DOHH2 (cell line): ENCODE data around the gene ATP6V1G3.
"Not testable (repeated sequence)": the region's sequence is repeated elsewhere in the genome, so short reads cannot be mapped to it uniquely, and the experiment has no call there.

Experiments
- H3F3A ChIP-seq: fragments of 200-600 bp; sonication (generic), shearing (Covaris generic); 2 replicates; pipeline ENCODE4 v1.6.0; 2016; ENCODE audit warnings: antibody characterized with exemption, mild to moderate bottlenecking; ENCODE audit not compliant: control insufficient read depth, insufficient read depth
- H3K27ac ChIP-seq: fragments of 200-600 bp; sonication (generic); 2 replicates; pipeline ENCODE4 v1.5.1; 2014; ENCODE audit warnings: low read depth, mild to moderate bottlenecking, low read length, moderate library complexity
- H3K27me3 ChIP-seq: fragments of 200-600 bp; sonication (generic); 2 replicates; pipeline ENCODE4 v1.6.1; 2014; ENCODE audit warnings: mild to moderate bottlenecking, low read length, mixed read lengths; ENCODE audit not compliant: control insufficient read depth
- H3K36me3 ChIP-seq: fragments of 200-600 bp; sonication (generic); 2 replicates; pipeline ENCODE4 v1.6.1; 2014; ENCODE audit warnings: mild to moderate bottlenecking, low read length, moderate library complexity, mixed read lengths; ENCODE audit not compliant: control insufficient read depth
- H3K4me1 ChIP-seq: fragments of 200-600 bp; sonication (generic); 2 replicates; pipeline ENCODE4 v1.6.1; 2014; ENCODE audit warnings: mild to moderate bottlenecking, low read length, mixed read lengths; ENCODE audit not compliant: control insufficient read depth
- H3K4me2 ChIP-seq: fragments of 200-600 bp; sonication (generic); 2 replicates; pipeline ENCODE4 v1.6.0; 2014; ENCODE audit warnings: mild to moderate bottlenecking, low read length, moderate library complexity
- H3K4me3 ChIP-seq: fragments of 200-600 bp; sonication (generic); 2 replicates; pipeline ENCODE4 v1.5.1; 2014; ENCODE audit warnings: mild to moderate bottlenecking, low read length, mixed read lengths
- H3K79me2 ChIP-seq: fragments of 200-600 bp; sonication (generic); 2 replicates; pipeline ENCODE4 v1.6.1; 2014; ENCODE audit warnings: mild to moderate bottlenecking, low read length, mixed read lengths; ENCODE audit not compliant: control insufficient read depth
- H3K9me2 ChIP-seq: fragments of 200-600 bp; sonication (generic); replicated peaks from 2 replicates; pipeline ENCODE4 v1.6.1; 2014; ENCODE audit warnings: mild to moderate bottlenecking, low read length, mixed read lengths; ENCODE audit not compliant: control insufficient read depth
- H3K9me3 ChIP-seq: fragments of 200-600 bp; sonication (generic); 2 replicates; pipeline ENCODE4 v1.6.1; 2014; ENCODE audit warnings: antibody characterized with exemption, low read length, mixed read lengths; ENCODE audit not compliant: control insufficient read depth, insufficient read depth
- H4K20me1 ChIP-seq: fragments of 200-600 bp; sonication (generic); 2 replicates; pipeline ENCODE4 v1.6.0; 2014; ENCODE audit warnings: low read depth, mild to moderate bottlenecking, antibody characterized with exemption, low read length, moderate library complexity; ENCODE audit not compliant: control insufficient read depth, insufficient read depth
- EZH2phosphoT487 ChIP-seq: fragments of 200-600 bp; sonication (generic); IDR thresholded peaks from 2 replicates; pipeline ENCODE4 v1.6.1; 2017; ENCODE audit warnings: borderline replicate concordance, mild to moderate bottlenecking, antibody characterized with exemption, low read length, moderate library complexity, mixed read lengths
- TF ChIP-seq, protein P1 (sequence below): fragments of 200-600 bp; sonication (generic); IDR thresholded peaks from one replicate; pipeline ENCODE4 v1.5.1; 2014; ENCODE audit warnings: antibody characterized with exemption, mild to moderate bottlenecking, low read depth, low read length; ENCODE audit not compliant: poor library complexity, severe bottlenecking

ATP6V1G3 gene, protein sequence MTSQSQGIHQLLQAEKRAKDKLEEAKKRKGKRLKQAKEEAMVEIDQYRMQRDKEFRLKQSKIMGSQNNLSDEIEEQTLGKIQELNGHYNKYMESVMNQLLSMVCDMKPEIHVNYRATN

DNA sequence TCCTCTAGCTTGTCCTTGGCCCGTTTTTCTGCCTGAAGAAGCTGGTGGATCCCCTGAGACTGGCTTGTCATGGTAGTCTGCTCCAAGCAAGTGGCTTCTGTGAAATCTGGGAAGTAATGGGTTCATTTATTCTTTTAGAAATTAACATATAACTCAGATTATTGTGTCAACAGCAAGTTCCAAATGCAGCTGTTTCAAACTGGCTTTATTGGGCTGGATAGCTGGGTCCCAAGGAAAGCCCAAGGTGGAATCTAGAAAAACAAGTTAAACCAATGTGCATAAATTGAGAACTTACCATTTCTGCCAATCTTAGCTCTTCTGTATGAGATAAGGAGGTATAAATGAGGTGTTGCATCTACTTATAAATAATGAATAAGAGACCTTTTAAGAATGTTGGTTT lies at the start of gene ATP6V1G3:
ATP6V1G3 (minus strand) TSS at position 101 of the 400 bp plus-strand sequence; CDS start at position 71, 30 bp downstream.
- Histone ChIP-seq H3K4me3 (no peak within 1 kb of the TSS), H3K4me2 (peak within 1 kb of the TSS; percentile 39), H3K79me2 (no peaks in the 10 kb centered on the region), H3K27me3 (no peaks in the 10 kb centered on the region), H3F3A (peaks cover 14% of the 10 kb centered on the region), H3K27ac (no peak within 1 kb of the TSS), H4K20me1 (no peaks in the 10 kb centered on the region), H3K9me3 (peaks cover 5% of the 10 kb centered on the region; the same call in 1 of the 2 replicates), H3K9me2 (no peaks in the 10 kb centered on the region), H3K36me3 (no peaks in the 10 kb centered on the region), H3K4me1 (peaks cover 91% of the 10 kb centered on the region)
- no peak for TF ChIP-seq EZH2phosphoT487
- TF ChIP-seq, protein P1, sequence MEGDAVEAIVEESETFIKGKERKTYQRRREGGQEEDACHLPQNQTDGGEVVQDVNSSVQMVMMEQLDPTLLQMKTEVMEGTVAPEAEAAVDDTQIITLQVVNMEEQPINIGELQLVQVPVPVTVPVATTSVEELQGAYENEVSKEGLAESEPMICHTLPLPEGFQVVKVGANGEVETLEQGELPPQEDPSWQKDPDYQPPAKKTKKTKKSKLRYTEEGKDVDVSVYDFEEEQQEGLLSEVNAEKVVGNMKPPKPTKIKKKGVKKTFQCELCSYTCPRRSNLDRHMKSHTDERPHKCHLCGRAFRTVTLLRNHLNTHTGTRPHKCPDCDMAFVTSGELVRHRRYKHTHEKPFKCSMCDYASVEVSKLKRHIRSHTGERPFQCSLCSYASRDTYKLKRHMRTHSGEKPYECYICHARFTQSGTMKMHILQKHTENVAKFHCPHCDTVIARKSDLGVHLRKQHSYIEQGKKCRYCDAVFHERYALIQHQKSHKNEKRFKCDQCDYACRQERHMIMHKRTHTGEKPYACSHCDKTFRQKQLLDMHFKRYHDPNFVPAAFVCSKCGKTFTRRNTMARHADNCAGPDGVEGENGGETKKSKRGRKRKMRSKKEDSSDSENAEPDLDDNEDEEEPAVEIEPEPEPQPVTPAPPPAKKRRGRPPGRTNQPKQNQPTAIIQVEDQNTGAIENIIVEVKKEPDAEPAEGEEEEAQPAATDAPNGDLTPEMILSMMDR = no peak

DNA sequence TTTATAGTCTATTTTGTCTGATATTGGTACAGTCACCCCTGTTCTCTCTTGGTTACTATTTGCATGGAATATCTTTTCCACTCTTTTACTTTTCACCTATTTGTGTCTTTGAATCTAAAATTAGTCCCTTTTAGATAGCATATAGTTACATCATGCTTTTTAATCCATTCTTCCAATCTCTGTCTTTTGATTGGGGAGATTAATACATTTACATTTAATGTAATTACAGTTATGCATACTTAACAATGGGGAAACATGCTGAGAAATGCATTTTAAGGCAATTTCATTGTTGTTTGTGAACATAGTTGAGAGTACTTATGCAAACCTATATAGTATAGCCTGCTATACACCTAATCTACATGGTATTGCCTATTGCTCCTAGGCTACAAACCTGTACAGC lies 48.4 kb upstream of the ATP6V1G3 start:
- peaks cover 21% of the 10 kb centered on the region for H3K9me3 ChIP-seq
- H3K27ac ChIP-seq = no peak overlapping the region
- TF ChIP-seq, protein P1 = no peak
- TF ChIP-seq EZH2phosphoT487 = no peak
- H3K4me1 ChIP-seq = no peaks in the 10 kb centered on the region
- no peak overlapping the region for H3K4me3 ChIP-seq
- no peaks in the 10 kb centered on the region for H3K9me2 ChIP-seq
- H3K27me3 ChIP-seq = no peaks in the 10 kb centered on the region
- no peak overlapping the region for H3K4me2 ChIP-seq
- H3F3A ChIP-seq = no peaks in the 10 kb centered on the region
- no peaks in the 10 kb centered on the region for H3K79me2 ChIP-seq
- H4K20me1 ChIP-seq = no peaks in the 10 kb centered on the region
- peaks cover 4% of the 10 kb centered on the region for H3K36me3 ChIP-seq

DNA sequence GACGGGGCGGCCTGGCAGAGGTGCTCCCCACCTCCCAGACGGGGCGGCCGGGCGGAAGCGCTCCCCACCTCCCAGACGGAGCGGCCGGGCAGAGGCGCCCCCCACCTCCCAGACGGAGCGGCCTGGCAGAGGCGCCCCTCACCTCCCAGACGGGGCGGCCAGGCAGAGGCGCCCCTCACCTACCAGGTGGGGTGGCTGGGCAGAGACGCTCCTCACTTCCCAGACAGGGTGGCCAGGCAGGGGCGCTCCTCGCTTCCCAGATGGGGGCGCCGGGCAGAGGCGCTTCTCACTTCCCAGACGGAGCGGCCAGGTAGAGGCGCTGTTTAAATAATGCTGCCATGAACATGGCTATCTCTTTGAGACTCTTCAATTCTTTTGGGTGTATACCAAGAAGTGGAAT lies 43.7 kb upstream of the ATP6V1G3 start:
- no peak for TF ChIP-seq EZH2phosphoT487
- TF ChIP-seq, protein P1 = no peak
- Histone ChIP-seq H3K9me2 (no peaks in the 10 kb centered on the region), H3K36me3 (peaks cover 4% of the 10 kb centered on the region), H3K27ac (no peak overlapping the region), H3K79me2 (no peaks in the 10 kb centered on the region), H3K9me3 (peaks cover 9% of the 10 kb centered on the region), H4K20me1 (no peaks in the 10 kb centered on the region), H3K27me3 (no peaks in the 10 kb centered on the region), H3K4me1 (no peaks in the 10 kb centered on the region), H3K4me2 (no peak overlapping the region), H3K4me3 (no peak overlapping the region), H3F3A (no peaks in the 10 kb centered on the region)

DNA sequence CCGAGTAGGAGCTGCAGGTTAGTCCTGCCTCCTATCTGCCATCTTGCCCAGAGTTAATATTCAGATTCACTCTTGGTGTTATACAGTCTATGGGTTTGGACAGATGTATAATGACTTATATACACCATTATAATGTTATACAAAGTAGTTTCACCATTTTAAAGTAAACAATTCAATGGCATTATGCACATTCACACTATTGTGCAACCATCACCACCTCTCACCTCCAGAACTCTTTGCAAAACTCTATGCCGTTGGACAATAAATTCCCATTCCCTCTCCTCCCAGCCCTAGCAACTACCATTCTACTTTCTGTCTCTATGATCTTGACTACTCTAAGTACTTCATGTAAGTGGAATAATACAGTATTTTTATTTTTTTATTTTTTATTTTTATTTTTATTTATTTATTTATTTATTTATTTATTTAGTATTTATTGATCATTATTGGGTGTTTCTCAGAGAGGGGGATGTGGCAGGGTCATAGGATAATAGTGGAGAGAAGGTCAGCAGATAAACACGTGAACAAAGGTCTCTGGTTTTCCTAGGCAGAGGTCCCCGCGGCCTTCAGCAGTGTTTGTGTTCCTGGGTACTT lies 42.8 kb upstream of the ATP6V1G3 start:
- not testable (repeated sequence) for H3K27me3 ChIP-seq, H3K36me3 ChIP-seq, H4K20me1 ChIP-seq, H3K27ac ChIP-seq, H3F3A ChIP-seq, H3K79me2 ChIP-seq, H3K4me3 ChIP-seq, H3K4me2 ChIP-seq, H3K9me2 ChIP-seq, H3K9me3 ChIP-seq, H3K4me1 ChIP-seq
